Measurements from ENCODE around the gene ISM1. TPM values are rescaled to one million over a fixed set of nuclear protein-coding genes. Genes with fewer than 3 reads are reported as not detected.

ISM1 gene
- total and polyA plus RNA-seq, 3 donors from 2014 or later, result 0.50 to 1.3 (median 0.55) TPM

DNA sequence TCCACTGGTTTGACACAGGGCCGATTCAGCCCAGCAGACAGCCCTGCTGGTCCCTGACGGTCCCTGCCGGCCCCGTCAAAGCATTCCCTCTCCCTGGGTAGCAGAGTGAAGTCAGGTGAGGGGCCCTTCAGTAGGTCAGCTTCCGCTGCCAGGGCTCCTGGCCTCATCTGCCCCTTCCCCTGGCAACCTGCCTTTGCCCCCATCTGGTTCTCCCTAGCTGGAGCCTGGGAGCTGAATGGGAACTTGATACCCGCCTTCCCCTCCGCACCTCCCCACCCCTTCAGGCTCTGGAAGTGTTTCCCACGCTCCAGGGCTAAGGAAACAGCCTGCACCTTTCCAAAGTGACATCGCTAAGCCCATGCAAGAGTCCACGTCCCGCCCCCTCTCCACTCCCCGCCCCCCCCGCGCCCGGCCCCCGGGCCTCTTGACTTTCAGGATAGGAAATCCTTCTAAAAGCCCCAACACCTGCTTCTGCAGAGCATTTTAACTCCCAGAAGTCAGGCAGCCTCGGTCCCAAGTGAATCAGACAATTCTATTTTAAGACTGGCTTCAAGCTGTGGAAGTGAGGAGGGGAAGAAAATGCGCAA, 53.3 kb downstream of the ISM1 start:
- Histone ChIP-seq H3K4me1 (no peaks in the 10 kb centered on the region), H3K9me3 (no peaks in the 10 kb centered on the region), H3K36me3 (ENCODE audit: low read depth, missing control alignments) (no peaks in the 10 kb centered on the region), H3K27ac (no peak overlapping the region), H3K27me3 (no peaks in the 10 kb centered on the region), H3K4me3 (no peak overlapping the region)
- DNase-seq, result no peak
- intact Hi-C loops (cut with DNase I; ENCODE audit: low total_unique reads), result no loop called here
- 17 to 35% methylated on average over 15 to 18 of the region's 18 CpGs for WGBS, 2 donors
- no peak for TF ChIP-seq POLR2A (IDR thresholded peaks at IDR 0.05)
- TF ChIP-seq, protein P1, sequence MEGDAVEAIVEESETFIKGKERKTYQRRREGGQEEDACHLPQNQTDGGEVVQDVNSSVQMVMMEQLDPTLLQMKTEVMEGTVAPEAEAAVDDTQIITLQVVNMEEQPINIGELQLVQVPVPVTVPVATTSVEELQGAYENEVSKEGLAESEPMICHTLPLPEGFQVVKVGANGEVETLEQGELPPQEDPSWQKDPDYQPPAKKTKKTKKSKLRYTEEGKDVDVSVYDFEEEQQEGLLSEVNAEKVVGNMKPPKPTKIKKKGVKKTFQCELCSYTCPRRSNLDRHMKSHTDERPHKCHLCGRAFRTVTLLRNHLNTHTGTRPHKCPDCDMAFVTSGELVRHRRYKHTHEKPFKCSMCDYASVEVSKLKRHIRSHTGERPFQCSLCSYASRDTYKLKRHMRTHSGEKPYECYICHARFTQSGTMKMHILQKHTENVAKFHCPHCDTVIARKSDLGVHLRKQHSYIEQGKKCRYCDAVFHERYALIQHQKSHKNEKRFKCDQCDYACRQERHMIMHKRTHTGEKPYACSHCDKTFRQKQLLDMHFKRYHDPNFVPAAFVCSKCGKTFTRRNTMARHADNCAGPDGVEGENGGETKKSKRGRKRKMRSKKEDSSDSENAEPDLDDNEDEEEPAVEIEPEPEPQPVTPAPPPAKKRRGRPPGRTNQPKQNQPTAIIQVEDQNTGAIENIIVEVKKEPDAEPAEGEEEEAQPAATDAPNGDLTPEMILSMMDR (IDR thresholded peaks at IDR 0.05), result no peak

GRCh38 chr20:13276945-13277541, 56.0 kb downstream of the ISM1 start:
- Histone ChIP-seq H3K4me1 (no peaks in the 10 kb centered on the region), H3K27ac (no peak overlapping the region), H3K9me3 (no peaks in the 10 kb centered on the region), H3K27me3 (no peaks in the 10 kb centered on the region), H3K4me3 (no peak overlapping the region), H3K36me3 (ENCODE audit: low read depth, missing control alignments) (no peaks in the 10 kb centered on the region)
- TF ChIP-seq, protein P1 (IDR thresholded peaks at IDR 0.05), result no peak
- TF ChIP-seq POLR2A (IDR thresholded peaks at IDR 0.05), result no peak
- no peak for DNase-seq
- intact Hi-C loops (cut with DNase I; ENCODE audit: low total_unique reads), result no loop called here
- WGBS, 2 donors, result 52 to 60% methylated on average over 6 of the region's 6 CpGs

DNA sequence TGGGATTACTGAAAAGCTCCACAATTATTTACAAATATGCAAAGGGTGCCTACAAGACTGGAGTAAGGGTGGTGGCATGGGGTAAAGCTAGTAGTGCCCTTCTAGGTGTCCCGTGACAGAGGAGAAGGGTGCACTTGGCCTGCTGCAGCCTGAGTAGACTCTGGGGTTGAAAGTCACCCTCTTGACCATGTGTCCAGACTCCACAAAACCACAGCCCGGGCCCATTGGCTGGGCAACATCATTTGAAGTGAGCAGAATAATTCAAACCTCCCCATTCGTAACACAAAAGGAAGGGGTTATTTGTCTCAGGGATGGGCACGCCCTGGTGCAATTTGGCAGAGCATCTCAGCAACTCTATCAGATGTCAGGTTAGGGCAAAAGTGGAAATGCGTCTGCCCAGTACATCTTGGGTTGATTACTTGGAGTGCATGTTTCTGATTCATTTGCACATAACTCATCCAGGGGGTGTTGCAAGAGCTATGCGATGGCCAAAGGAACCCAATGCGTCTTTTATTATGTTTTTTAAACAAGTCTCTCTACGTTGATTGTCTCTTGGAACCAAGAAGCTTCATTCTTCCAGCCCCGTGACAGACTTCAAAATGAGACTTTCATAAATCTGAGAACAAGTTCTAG, 56.7 kb downstream of the ISM1 start:
- no peak overlapping the region for H3K4me3 ChIP-seq
- no peak overlapping the region for H3K27ac ChIP-seq
- DNase-seq, result no peak
- intact Hi-C loops (cut with DNase I; ENCODE audit: low total_unique reads), result no loop called here
- H3K27me3 ChIP-seq, result no peaks in the 10 kb centered on the region
- no peaks in the 10 kb centered on the region for H3K9me3 ChIP-seq
- H3K36me3 ChIP-seq (ENCODE audit: low read depth, missing control alignments), result no peaks in the 10 kb centered on the region
- TF ChIP-seq, protein P1 (IDR thresholded peaks at IDR 0.05), result no peak
- TF ChIP-seq POLR2A (IDR thresholded peaks at IDR 0.05), result no peak
- WGBS, 2 donors, result 86 to 94% methylated on average over 8 to 9 of the region's 9 CpGs
- H3K4me1 ChIP-seq, result no peaks in the 10 kb centered on the region

GRCh38 chr20:13278812-13279570, 57.9 kb downstream of the ISM1 start:
- TF ChIP-seq POLR2A (IDR thresholded peaks at IDR 0.05), result no peak
- TF ChIP-seq, protein P1 (IDR thresholded peaks at IDR 0.05), result no peak
- Histone ChIP-seq H3K4me1 (no peaks in the 10 kb centered on the region), H3K4me3 (no peak overlapping the region), H3K9me3 (no peaks in the 10 kb centered on the region), H3K36me3 (ENCODE audit: low read depth, missing control alignments) (no peaks in the 10 kb centered on the region), H3K27ac (no peak overlapping the region), H3K27me3 (no peaks in the 10 kb centered on the region)
- 85 to 89% methylated on average over 5 of the region's 5 CpGs for WGBS, 2 donors
- intact Hi-C loops (cut with DNase I; ENCODE audit: low total_unique reads), result no loop called here
- no peak for DNase-seq
